GM12878 (cell line): ENCODE data around the gene ERCC1. TPM values are rescaled to one million over a fixed set of nuclear protein-coding genes. Genes with fewer than 3 reads are reported as not detected.

Experiments
- ATF3 ChIP-seq: IDR thresholded peaks from 2 replicates; pipeline ENCODE4 v1.6.1; 2011; ENCODE audit warnings: low read depth, mild to moderate bottlenecking, low read length, moderate library complexity, borderline replicate concordance; ENCODE audit errors: extremely low read depth
- CBFB ChIP-seq: IDR thresholded peaks from 2 replicates; pipeline ENCODE4 v1.6.1; 2016; ENCODE audit warnings: antibody characterized with exemption, low read depth
- CEBPB ChIP-seq, 2 experiments: fragments of 150-350 bp in 1 of 2; IDR thresholded peaks; 2 replicates each; pipeline ENCODE4 v1.6.1; 2012 to 2014; ENCODE audit warnings: low read depth in 2 of 2, low read length in 2 of 2, borderline replicate concordance in 1 of 2, inconsistent platforms in 1 of 2
- CHD1 ChIP-seq: IDR thresholded peaks from 2 replicates; pipeline ENCODE4 v1.6.1; 2012; ENCODE audit warnings: low read depth, low read length, improper control_type of control experiment
- CTCF ChIP-seq, 3 experiments: IDR thresholded peaks in 2 of 3; conservative IDR thresholded peaks in 1 of 3; 2 replicates each; pipeline ENCODE4 v1.5.1; 2011; ENCODE audit warnings: low read depth in 3 of 3, low read length in 3 of 3, mild to moderate bottlenecking in 3 of 3, control low read depth in 2 of 3, moderate library complexity in 2 of 3, inconsistent platforms in 1 of 3, mixed read lengths in 1 of 3; ENCODE audit not compliant: control insufficient read depth in 2 of 3, insufficient read depth in 1 of 3; ENCODE audit errors: extremely low read depth in 1 of 3
- EED ChIP-seq: sonication (generic); IDR thresholded peaks from 2 replicates; pipeline ENCODE4 v1.6.1; 2016; ENCODE audit warnings: antibody characterized with exemption, low read depth
- ETV6 ChIP-seq, 2 experiments: fragments of 450-650 bp in 1 of 2; IDR thresholded peaks in 1 of 2; conservative IDR thresholded peaks in 1 of 2; 2 replicates each; pipeline ENCODE4 v1.6.1; 2014; ENCODE audit warnings: antibody characterized with exemption in 1 of 2, borderline replicate concordance in 1 of 2, low read depth in 1 of 2, mild to moderate bottlenecking in 1 of 2, moderate library complexity in 1 of 2
- EZH2 ChIP-seq: IDR thresholded peaks from 2 replicates; pipeline ENCODE4 v1.6.1; 2012; ENCODE audit warnings: low read depth, mild to moderate bottlenecking, control low read depth, inconsistent platforms, low read length, borderline replicate concordance; ENCODE audit not compliant: control insufficient read depth
- FOS ChIP-seq: IDR thresholded peaks from 3 replicates; pipeline ENCODE4 v1.6.1; 2011; ENCODE audit warnings: borderline replicate concordance; ENCODE audit not compliant: insufficient read length; ENCODE audit errors: extremely low read depth
- GATAD2B ChIP-seq: fragments of 450-650 bp; conservative IDR thresholded peaks from 2 replicates; pipeline ENCODE4 v1.6.1; 2017; ENCODE audit warnings: low read depth, mild to moderate bottlenecking, moderate library complexity
- HCFC1 ChIP-seq: fragments of 150-350 bp; IDR thresholded peaks from 2 replicates; pipeline ENCODE4 v1.6.1; 2014; ENCODE audit warnings: low read length
- HDAC2 ChIP-seq: fragments of 200-600 bp; sonication (generic); IDR thresholded peaks from 2 replicates; pipeline ENCODE4 v1.6.1; 2017
- KAT2A ChIP-seq: conservative IDR thresholded peaks from 2 replicates; pipeline ENCODE4 v1.6.1; 2011; ENCODE audit warnings: low read depth, low read length; ENCODE audit not compliant: control insufficient read depth
- LARP7 ChIP-seq: fragments of 450-650 bp; IDR thresholded peaks from 2 replicates; pipeline ENCODE4 v1.6.1; 2017; ENCODE audit warnings: mild to moderate bottlenecking
- MAX ChIP-seq: IDR thresholded peaks from 2 replicates; pipeline ENCODE4 v1.6.1; 2012; ENCODE audit warnings: low read depth, low read length, improper control_type of control experiment
- MEF2B ChIP-seq: fragments of 450-650 bp; IDR thresholded peaks from 2 replicates; pipeline ENCODE4 v1.6.1; 2018; ENCODE audit warnings: mild to moderate bottlenecking, moderate library complexity; ENCODE audit not compliant: partially characterized antibody, poor library complexity, severe bottlenecking
- MTA3 ChIP-seq: IDR thresholded peaks from 2 replicates; pipeline ENCODE4 v1.6.1; 2012; ENCODE audit warnings: low read length, inconsistent platforms, borderline replicate concordance
- NFIC ChIP-seq: IDR thresholded peaks from 2 replicates; pipeline ENCODE4 v1.6.1; 2012; ENCODE audit warnings: low read depth, mild to moderate bottlenecking, inconsistent platforms, low read length, moderate library complexity
- NFYB ChIP-seq: IDR thresholded peaks from 2 replicates; pipeline ENCODE4 v1.6.1; 2011; ENCODE audit warnings: low read depth, mild to moderate bottlenecking, low read length, improper control_type of control experiment, moderate library complexity; ENCODE audit not compliant: insufficient read depth
- PKNOX1 ChIP-seq: fragments of 450-650 bp; IDR thresholded peaks from 2 replicates; pipeline ENCODE4 v1.6.1; 2016; ENCODE audit warnings: mild to moderate bottlenecking
- RUNX3 ChIP-seq: IDR thresholded peaks from 2 replicates; pipeline ENCODE4 v1.6.1; 2012; ENCODE audit warnings: low read length, inconsistent platforms
- SMC3 ChIP-seq: IDR thresholded peaks from 2 replicates; pipeline ENCODE4 v1.6.1; 2011; ENCODE audit warnings: low read length, improper control_type of control experiment, borderline replicate concordance
- TBL1XR1 ChIP-seq: IDR thresholded peaks from 2 replicates; pipeline ENCODE4 v1.6.1; 2012; ENCODE audit warnings: low read depth, low read length, improper control_type of control experiment
- polyA plus RNA-seq, 11 experiments: library from polyadenylated mRNA; depleted of rRNA in 4 of 11; unstranded in 6 of 11; stranded (reverse) in 5 of 11; fragments of >200 nt; fragmentation: Nextera tagmentation in 4 of 11; fragmentation: Illumina TruSeq in 1 of 11; extraction: Ambion mirVana in 4 of 11; extraction: Trizol in 1 of 11; gene quantifications; 1 replicate in 1 of 11; 2 replicates in 10 of 11; pipeline versions ENCODE4 v1.2.1 to v1.2.3, GENCODE V29; 2011 to 2016; ENCODE audit warnings: inconsistent platforms in 2 of 11, missing spikeins in 2 of 11, low read depth in 1 of 11
- total RNA-seq, 4 experiments: library from RNA; depleted of rRNA in 3 of 4; stranded (reverse); fragments of >200 nt in 3 of 4; fragmentation: Illumina TruSeq in 1 of 4; extraction: Trizol in 1 of 4; gene quantifications; 2 replicates each; pipeline versions ENCODE4 v1.2.1 to v1.2.3, GENCODE V29; 2013 to 2021

Gene ERCC1
- total and polyA plus RNA-seq, 10 of the 15 experiments (the other 5 are each of a cell fraction or from before 2014, with no cell fraction given) = 14.7 to 104 (median 61.1) TPM

GRCh38 chr19:45439569-45440258, 16.0 kb upstream of the ERCC1 start (continued):
- no peak for TF ChIP-seq MAX
- peak; percentile 88 for TF ChIP-seq SMC3
- TF ChIP-seq GATAD2B = peak; percentile 99
- TF ChIP-seq ETV6 (conservative IDR thresholded peaks at IDR 0.05 in 1 of 2, IDR thresholded peaks at IDR 0.05 in 1 of 2; ENCODE audit: borderline replicate concordance in 1 of 2, low read depth in 1 of 2) = 0 out of 4 replicates have a peak, but pooled peaks of 1 of the 2 experiments have one; percentile 16
- no peak for TF ChIP-seq MTA3
- peak; percentile 87 for TF ChIP-seq TBL1XR1
- no peak for TF ChIP-seq EZH2
- TF ChIP-seq EED = peak; percentile 21; the same call in 1 of the 2 replicates
- no peak for TF ChIP-seq NFIC
- TF ChIP-seq FOS = no peak
- no peak for TF ChIP-seq HDAC2
- peak; percentile 67 to 95 (median 94) for TF ChIP-seq CTCF (IDR thresholded peaks at IDR 0.05 in 2 of 3, conservative IDR thresholded peaks at IDR 0.05 in 1 of 3; ENCODE audit: control insufficient read depth in 2 of 3, extremely low read depth in 1 of 3, insufficient read depth in 1 of 3, low read depth in 3 of 3, low read length in 3 of 3)
- peak; percentile 99 for TF ChIP-seq LARP7
- peak; percentile 92 for TF ChIP-seq MEF2B
- TF ChIP-seq NFYB = no peak
- no peak for TF ChIP-seq CBFB
- peak; percentile 37; the same call in 1 of the 2 replicates for TF ChIP-seq CHD1
- TF ChIP-seq HCFC1 = peak; percentile 11; the same call in 1 of the 2 replicates
- no peak for TF ChIP-seq KAT2A
- peak; percentile 3; the same call in 1 of the 2 replicates for TF ChIP-seq RUNX3
- no peak for TF ChIP-seq CEBPB (IDR thresholded peaks at IDR 0.05; ENCODE audit: borderline replicate concordance in 1 of 2, low read depth in 2 of 2, low read length in 2 of 2)
- TF ChIP-seq ATF3 = 0 out of 2 replicates have a peak, but pooled peaks have one; percentile 2
- TF ChIP-seq PKNOX1 = no peak
